ENCODE measurements around the gene USP35. TPM values are rescaled to one million over a fixed set of nuclear protein-coding genes. Genes with fewer than 3 reads are reported as not detected.

USP35 gene
- total and polyA plus RNA-seq, 2 experiments from 2014 or later: 2.9 to 7.3 TPM

- 88% methylated on average over 7 of the region's 7 CpGs for WGBS (ENCODE audit: low lambda C conversion rate, missing lambda C conversion rate)
- H2AFZ ChIP-seq: no peak overlapping the region
- TF ChIP-seq EZH2phosphoT487 (IDR thresholded peaks at IDR 0.05; ENCODE audit: low read depth, severe bottlenecking, unreplicated experiment) (no peak), EZH2 (IDR thresholded peaks at IDR 0.05; ENCODE audit: borderline replicate concordance) (no peak)
- TF ChIP-seq, protein P1, sequence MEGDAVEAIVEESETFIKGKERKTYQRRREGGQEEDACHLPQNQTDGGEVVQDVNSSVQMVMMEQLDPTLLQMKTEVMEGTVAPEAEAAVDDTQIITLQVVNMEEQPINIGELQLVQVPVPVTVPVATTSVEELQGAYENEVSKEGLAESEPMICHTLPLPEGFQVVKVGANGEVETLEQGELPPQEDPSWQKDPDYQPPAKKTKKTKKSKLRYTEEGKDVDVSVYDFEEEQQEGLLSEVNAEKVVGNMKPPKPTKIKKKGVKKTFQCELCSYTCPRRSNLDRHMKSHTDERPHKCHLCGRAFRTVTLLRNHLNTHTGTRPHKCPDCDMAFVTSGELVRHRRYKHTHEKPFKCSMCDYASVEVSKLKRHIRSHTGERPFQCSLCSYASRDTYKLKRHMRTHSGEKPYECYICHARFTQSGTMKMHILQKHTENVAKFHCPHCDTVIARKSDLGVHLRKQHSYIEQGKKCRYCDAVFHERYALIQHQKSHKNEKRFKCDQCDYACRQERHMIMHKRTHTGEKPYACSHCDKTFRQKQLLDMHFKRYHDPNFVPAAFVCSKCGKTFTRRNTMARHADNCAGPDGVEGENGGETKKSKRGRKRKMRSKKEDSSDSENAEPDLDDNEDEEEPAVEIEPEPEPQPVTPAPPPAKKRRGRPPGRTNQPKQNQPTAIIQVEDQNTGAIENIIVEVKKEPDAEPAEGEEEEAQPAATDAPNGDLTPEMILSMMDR (IDR thresholded peaks at IDR 0.05; ENCODE audit: poor library complexity): no peak
- no peak overlapping the region for H3K4me3 ChIP-seq
- H3K36me3 ChIP-seq (replicated peaks; ENCODE audit: insufficient read depth, low read depth): no peaks in the 10 kb centered on the region
- H3K27ac ChIP-seq: no peak overlapping the region
- no peak overlapping the region for H3K4me2 ChIP-seq
- no peaks in the 10 kb centered on the region for H3K9me3 ChIP-seq (ENCODE audit: low read depth)
- no peak for DNase-seq (ENCODE audit: low spot score)
- no peaks in the 10 kb centered on the region for H3K79me2 ChIP-seq
- H4K20me1 ChIP-seq (ENCODE audit: insufficient read depth, poor library complexity, severe bottlenecking): no peaks in the 10 kb centered on the region
- no peaks in the 10 kb centered on the region for H3K4me1 ChIP-seq (ENCODE audit: insufficient read depth)
- no peaks in the 10 kb centered on the region for H3K27me3 ChIP-seq
- no peaks in the 10 kb centered on the region for H3K9me2 ChIP-seq (replicated peaks; ENCODE audit: insufficient read depth)
Measured at GRCh38 chr11:78177216-78177615, 11.5 kb upstream of the USP35 start.

- TF ChIP-seq EZH2 (IDR thresholded peaks at IDR 0.05; ENCODE audit: borderline replicate concordance): no peak
- TF ChIP-seq, protein P1 (IDR thresholded peaks at IDR 0.05; ENCODE audit: poor library complexity): no peak
- TF ChIP-seq EZH2phosphoT487 (IDR thresholded peaks at IDR 0.05; ENCODE audit: low read depth, severe bottlenecking, unreplicated experiment): no peak
- H3K4me3 ChIP-seq: no peak overlapping the region
- H3K4me2 ChIP-seq: no peak overlapping the region
- peaks cover 12% of the 10 kb centered on the region for H3K79me2 ChIP-seq
- no peaks in the 10 kb centered on the region for H4K20me1 ChIP-seq (ENCODE audit: insufficient read depth, poor library complexity, severe bottlenecking)
- no peaks in the 10 kb centered on the region for H3K27me3 ChIP-seq
- no peaks in the 10 kb centered on the region for H3K9me3 ChIP-seq (ENCODE audit: low read depth)
- H2AFZ ChIP-seq: no peak overlapping the region
- H3K9me2 ChIP-seq (replicated peaks; ENCODE audit: insufficient read depth): no peaks in the 10 kb centered on the region
- H3K36me3 ChIP-seq (replicated peaks; ENCODE audit: insufficient read depth, low read depth): no peaks in the 10 kb centered on the region
- DNase-seq (ENCODE audit: low spot score): peak; percentile 80
- WGBS (ENCODE audit: low lambda C conversion rate, missing lambda C conversion rate): 80% methylated on average over 7 of the region's 7 CpGs
- no peak overlapping the region for H3K27ac ChIP-seq
- no peaks in the 10 kb centered on the region for H3K4me1 ChIP-seq (ENCODE audit: insufficient read depth)
Measured at GRCh38 chr11:78179459-78180071, 9.2 kb upstream of the USP35 start.

GRCh38 chr11:78180751-78181150 is 8.0 kb upstream of the USP35 start:
- H3K27ac ChIP-seq: no peak overlapping the region
- no peaks in the 10 kb centered on the region for H4K20me1 ChIP-seq (ENCODE audit: insufficient read depth, poor library complexity, severe bottlenecking)
- peaks cover 21% of the 10 kb centered on the region for H3K79me2 ChIP-seq
- H3K4me2 ChIP-seq: no peak overlapping the region
- H3K36me3 ChIP-seq (replicated peaks; ENCODE audit: insufficient read depth, low read depth): no peaks in the 10 kb centered on the region
- H3K4me3 ChIP-seq: no peak overlapping the region
- no peak for DNase-seq (ENCODE audit: low spot score)
- no peaks in the 10 kb centered on the region for H3K9me2 ChIP-seq (replicated peaks; ENCODE audit: insufficient read depth)
- no peaks in the 10 kb centered on the region for H3K27me3 ChIP-seq
- H3K9me3 ChIP-seq (ENCODE audit: low read depth): no peaks in the 10 kb centered on the region
- WGBS (ENCODE audit: low lambda C conversion rate, missing lambda C conversion rate): 95% methylated on average over 4 of the region's 4 CpGs
- peaks cover 8% of the 10 kb centered on the region for H3K4me1 ChIP-seq (ENCODE audit: insufficient read depth)
- TF ChIP-seq EZH2 (IDR thresholded peaks at IDR 0.05; ENCODE audit: borderline replicate concordance): no peak
- TF ChIP-seq, protein P1 (IDR thresholded peaks at IDR 0.05; ENCODE audit: poor library complexity): no peak
- TF ChIP-seq EZH2phosphoT487 (IDR thresholded peaks at IDR 0.05; ENCODE audit: low read depth, severe bottlenecking, unreplicated experiment): no peak
- H2AFZ ChIP-seq: no peak overlapping the region

Data from hepatocyte (in vitro differentiated cells).